ENCODE data around the gene RHOT2. TPM values are rescaled to one million over a fixed set of nuclear protein-coding genes. Genes with fewer than 3 reads are reported as not detected.

RHOT2 gene
- total and polyA plus RNA-seq, 10 of the 15 experiments (the other 5 are each of a cell fraction or from before 2014, with no cell fraction given): 3.7 to 174 (median 69.8) TPM

DNA sequence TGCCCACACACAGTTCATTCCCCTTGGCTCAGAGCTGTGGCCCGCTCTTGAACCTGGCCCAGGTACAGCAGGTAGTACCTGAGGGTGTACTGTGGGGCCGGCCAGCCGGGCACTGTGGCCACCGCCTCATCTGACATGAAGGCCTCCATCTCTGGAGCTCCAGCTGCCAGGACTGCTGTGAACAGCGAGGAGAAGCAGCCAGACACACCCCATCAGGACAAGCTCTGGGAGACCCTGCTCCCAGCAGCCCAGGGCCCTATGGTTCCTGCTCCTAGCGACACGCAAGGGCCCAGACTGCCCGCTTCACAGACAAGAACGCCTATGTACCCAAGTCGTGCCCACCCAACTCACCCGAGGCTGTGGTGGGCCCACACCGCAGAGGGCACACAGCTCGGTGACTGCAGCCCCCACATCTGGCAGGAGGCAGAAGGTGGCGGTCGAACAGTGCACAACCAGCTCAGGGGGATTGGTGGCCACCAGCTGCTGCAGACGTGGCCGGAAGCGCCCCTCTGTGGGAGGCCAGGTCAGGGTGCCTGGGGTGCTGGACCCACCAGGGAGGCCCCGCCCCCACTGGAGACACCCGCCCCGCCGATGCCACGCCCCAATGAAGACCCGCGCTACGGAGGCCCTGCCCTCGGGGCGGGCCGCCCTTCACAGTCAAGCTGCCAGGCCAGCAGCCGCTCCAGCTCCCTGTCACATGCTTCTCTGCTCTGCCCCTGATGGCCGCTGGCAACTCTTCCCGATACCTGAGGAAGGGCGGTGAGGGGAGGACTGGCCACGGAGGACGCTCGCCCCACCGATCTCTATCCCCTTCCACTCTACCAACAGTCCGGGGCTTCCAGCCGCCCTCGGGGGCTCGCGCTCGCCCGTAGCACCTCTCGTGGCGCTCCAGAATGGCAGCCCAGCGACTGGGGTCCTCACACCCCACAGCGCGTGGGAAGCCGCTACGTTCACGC, 11.2 kb downstream of the RHOT2 start (continued):
- TF ChIP-seq, protein P1, sequence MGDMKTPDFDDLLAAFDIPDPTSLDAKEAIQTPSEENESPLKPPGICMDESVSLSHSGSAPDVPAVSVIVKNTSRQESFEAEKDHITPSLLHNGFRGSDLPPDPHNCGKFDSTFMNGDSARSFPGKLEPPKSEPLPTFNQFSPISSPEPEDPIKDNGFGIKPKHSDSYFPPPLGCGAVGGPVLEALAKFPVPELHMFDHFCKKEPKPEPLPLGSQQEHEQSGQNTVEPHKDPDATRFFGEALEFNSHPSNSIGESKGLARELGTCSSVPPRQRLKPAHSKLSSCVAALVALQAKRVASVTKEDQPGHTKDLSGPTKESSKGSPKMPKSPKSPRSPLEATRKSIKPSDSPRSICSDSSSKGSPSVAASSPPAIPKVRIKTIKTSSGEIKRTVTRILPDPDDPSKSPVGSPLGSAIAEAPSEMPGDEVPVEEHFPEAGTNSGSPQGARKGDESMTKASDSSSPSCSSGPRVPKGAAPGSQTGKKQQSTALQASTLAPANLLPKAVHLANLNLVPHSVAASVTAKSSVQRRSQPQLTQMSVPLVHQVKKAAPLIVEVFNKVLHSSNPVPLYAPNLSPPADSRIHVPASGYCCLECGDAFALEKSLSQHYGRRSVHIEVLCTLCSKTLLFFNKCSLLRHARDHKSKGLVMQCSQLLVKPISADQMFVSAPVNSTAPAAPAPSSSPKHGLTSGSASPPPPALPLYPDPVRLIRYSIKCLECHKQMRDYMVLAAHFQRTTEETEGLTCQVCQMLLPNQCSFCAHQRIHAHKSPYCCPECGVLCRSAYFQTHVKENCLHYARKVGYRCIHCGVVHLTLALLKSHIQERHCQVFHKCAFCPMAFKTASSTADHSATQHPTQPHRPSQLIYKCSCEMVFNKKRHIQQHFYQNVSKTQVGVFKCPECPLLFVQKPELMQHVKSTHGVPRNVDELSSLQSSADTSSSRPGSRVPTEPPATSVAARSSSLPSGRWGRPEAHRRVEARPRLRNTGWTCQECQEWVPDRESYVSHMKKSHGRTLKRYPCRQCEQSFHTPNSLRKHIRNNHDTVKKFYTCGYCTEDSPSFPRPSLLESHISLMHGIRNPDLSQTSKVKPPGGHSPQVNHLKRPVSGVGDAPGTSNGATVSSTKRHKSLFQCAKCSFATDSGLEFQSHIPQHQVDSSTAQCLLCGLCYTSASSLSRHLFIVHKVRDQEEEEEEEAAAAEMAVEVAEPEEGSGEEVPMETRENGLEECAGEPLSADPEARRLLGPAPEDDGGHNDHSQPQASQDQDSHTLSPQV (IDR thresholded peaks at IDR 0.05): no peak
- TF ChIP-seq NFXL1 (IDR thresholded peaks at IDR 0.05; ENCODE audit: borderline replicate concordance) (no peak), SMARCA5 (IDR thresholded peaks at IDR 0.05) (0 out of 2 replicates have a peak, but pooled peaks have one; percentile 24), CHD2 (IDR thresholded peaks at IDR 0.05; ENCODE audit: borderline replicate concordance, low read depth, low read length) (no peak), BRCA1 (IDR thresholded peaks at IDR 0.05; ENCODE audit: low read depth, low read length) (no peak), CBX5 (IDR thresholded peaks at IDR 0.05; ENCODE audit: low read depth) (no peak), HDAC6 (IDR thresholded peaks at IDR 0.05; ENCODE audit: unreplicated experiment) (no peak), SUPT20H (IDR thresholded peaks at IDR 0.05; ENCODE audit: borderline replicate concordance, control insufficient read depth, low read depth, low read length) (no peak), RELA (IDR thresholded peaks at IDR 0.05; ENCODE audit: borderline replicate concordance, partially characterized antibody) (no peak), MLLT1 (IDR thresholded peaks at IDR 0.05) (peak; percentile 58; the same call in 1 of the 2 replicates), TBL1XR1 (IDR thresholded peaks at IDR 0.05; ENCODE audit: low read depth, low read length) (no peak), PBX3 (IDR thresholded peaks at IDR 0.05; ENCODE audit: insufficient replicate concordance, low read depth, low read length) (no peak), RB1 (IDR thresholded peaks at IDR 0.05; ENCODE audit: borderline replicate concordance) (no peak)
- TF ChIP-seq, protein P2, sequence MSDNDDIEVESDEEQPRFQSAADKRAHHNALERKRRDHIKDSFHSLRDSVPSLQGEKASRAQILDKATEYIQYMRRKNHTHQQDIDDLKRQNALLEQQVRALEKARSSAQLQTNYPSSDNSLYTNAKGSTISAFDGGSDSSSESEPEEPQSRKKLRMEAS (IDR thresholded peaks at IDR 0.05; ENCODE audit: low read depth, low read length): no peak

Measured in GM12878 (cell line).